ENCODE measurements around the gene NTF3.

The NTF3 gene

DNA sequence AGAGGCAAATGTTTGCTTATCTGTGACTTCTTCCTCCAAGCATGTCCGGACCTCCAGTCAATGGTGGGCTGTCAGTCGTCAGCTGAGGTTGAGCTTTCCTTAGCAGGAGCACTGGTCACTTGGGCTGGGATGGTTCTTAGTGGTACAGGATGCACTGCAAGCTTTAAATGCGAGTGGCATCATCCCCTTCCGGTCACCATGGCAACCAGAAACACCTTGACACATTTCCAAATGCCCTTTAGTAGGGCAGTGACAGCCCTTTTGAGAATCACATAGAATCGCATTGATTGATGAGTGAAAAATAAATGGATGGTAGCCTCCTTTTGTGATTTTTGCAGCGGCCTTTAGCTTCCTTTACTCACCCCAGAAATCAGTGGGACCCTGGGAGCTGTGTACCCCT, 24.1 kb downstream of the NTF3 start:
- in situ Hi-C loops (cut with MboI; ENCODE audit: low sequenced_read_pairs), result no loop called here

DNA sequence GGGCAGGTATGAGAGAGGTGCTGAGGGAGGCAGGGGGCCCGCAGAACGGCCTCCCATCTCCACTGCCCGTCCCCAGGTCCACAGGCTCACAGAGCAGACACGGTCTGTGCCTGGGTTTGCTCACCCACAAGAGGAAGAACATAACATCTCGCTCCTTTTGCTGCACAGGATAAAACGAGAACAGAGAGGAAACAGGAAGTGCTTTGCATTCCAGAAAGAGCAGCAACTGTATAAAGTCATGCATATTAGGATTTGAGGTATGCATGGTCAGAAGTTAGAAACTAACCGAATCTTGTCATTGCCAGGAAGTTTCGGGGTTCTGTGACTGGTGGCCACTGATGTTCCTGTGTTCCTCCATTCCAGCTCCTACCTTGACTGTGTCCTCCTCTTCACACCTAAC, 25.0 kb downstream of the NTF3 start:
- in situ Hi-C loops (cut with MboI; ENCODE audit: low sequenced_read_pairs), result no loop called here

DNA sequence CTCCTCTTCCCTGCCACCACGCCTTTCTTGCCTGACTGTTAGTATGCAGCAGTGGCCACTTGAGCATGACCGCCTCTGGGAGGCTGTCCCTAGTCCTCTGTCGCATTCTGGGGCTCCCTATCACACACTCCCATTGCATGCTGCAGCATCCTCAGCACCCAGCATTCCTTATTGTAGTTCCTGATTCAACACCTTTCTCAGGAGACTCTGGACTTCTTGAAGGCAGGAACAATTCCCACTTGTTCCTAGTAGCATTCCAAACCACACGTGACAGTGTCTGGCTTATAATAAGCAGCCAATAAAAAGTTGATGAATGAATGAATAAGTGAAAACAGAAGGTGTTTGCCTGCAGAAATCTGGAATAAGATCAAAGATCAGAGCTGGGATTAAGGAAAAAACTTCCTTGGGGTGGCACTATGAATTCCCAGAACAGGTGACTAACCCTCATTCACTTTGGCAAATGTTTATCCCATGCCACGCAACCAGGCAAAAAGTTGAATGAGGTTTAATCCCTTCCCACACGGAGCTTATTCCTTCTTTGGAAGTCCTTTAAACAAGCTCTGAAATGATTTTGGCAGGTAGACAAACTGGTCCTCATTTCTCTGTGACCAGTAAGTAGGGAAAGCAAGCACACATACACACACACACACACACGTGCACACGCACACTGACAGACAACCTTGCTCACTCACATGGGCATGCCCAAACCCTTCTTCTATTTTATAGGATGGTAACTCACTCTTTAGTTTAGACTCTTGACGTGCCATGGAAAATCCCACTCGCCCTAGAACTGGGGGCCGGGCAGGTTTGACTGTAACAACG, 26.5 kb downstream of the NTF3 start:
- in situ Hi-C loops (cut with MboI; ENCODE audit: low sequenced_read_pairs), result no loop called here

DNA sequence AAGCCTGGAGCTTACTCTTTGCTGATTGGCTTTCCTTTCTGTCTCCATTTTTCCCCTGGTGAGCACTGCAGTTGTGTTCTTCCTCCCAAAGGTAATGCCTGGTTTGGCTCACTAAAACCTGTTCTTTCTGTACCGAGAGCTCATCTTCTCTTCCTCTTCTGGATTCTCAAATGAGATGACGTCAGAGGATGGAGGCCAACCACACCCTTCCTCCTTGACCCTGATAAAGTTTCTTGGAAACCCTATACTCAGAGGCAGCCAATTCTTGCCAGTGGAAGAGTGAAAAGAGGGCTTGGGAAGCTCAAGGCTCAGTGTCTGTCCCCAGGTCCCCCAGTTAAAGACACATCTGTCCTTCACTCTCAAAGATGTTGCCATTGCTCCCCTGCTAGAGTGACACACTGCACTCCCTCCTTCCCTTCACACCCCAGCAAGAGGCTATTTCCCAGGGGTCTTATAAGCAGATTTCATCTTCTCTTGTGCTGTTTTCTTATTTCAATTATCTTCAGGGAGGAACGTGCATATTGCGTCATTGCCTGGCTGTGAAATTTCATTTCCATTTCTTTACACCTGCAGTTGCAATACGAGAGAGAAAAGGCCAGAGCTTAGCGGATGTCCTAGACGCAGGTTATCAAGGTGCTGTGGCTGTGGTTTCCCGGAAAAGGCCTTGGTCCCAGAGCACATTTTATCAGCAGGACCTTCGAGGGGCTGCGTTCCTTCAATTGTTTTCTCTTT, 27.3 kb downstream of the NTF3 start:
- in situ Hi-C loops (cut with MboI; ENCODE audit: low sequenced_read_pairs), result no loop called here

DNA sequence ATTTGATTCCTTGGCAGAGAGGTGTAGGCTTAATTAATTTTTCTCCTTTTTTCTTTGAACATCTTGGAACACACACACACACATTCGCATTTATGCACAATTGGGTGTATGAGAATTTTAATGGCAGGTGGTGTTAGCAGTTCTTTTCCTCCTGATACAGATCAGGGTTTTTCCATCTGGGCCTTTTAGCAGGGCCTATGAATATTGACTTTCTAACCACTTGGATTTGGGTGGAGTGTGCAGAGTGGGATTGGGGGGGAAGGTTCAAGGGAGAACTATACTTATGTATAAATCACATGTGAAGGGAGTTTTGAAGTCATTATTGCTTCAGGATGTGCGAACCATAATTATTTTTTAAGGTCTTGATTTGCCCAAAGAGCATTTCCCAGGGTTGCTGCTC, 28.9 kb downstream of the NTF3 start:
- in situ Hi-C loops (cut with MboI; ENCODE audit: low sequenced_read_pairs), result no loop called here

DNA sequence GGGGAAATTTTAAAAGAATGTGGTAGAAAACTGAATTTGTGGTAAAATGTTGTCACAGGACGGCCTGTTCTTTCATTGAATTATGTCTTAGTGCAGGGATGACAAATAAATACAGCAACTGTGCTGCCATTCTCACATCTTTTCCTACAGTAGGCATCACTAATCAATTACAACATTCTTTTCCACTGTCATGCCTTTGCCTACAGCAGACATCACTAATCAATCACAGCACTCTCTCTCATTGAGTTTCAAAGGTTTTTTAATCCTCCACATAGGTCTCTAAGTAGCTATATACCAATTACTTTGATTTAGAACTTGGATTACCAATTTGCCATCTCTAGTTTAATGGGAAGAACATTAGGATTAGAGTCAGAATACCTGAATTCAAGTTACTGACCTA, 30.1 kb downstream of the NTF3 start:
- in situ Hi-C loops (cut with MboI; ENCODE audit: low sequenced_read_pairs), result no loop called here

DNA sequence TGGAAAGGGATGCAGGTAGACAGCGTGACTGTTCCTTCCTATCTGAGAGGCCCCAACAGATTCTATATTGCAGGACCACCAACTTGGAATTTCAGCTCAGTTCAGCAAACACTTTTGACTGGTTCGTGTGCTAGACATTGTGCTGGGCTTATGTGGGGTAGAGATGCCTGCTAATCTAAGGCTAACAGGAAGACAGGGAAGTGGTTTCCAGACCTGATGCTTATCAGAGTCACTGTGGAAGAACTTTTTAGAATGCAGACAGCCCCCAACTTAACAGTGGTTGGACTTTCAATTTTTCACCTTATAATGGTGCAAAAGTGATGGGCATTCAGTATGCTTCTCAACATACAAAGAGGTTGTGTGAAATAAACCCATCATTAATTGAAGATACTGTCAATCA, 32.2 kb downstream of the NTF3 start:
- in situ Hi-C loops (cut with MboI; ENCODE audit: low sequenced_read_pairs), result no loop called here

DNA sequence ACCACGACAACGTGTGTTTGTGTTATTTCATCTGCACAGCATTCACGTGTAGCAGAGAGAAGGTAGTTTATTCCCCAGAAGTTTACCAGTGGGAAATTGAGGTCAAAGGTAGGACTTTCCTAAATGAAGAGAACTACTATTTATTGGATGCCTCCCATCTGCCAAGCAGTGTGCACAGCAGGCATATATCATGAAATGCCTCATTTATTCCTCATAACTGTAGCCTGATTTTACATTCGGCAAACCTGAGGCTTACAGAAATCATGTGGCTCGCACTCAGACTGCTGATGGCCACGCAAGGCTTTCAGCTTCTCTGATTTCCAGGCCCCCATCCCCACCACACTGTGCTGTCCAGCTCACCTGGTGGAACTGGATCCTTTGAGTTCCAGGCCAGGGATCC, 33.5 kb downstream of the NTF3 start:
- in situ Hi-C loops (cut with MboI; ENCODE audit: low sequenced_read_pairs), result no loop called here

DNA sequence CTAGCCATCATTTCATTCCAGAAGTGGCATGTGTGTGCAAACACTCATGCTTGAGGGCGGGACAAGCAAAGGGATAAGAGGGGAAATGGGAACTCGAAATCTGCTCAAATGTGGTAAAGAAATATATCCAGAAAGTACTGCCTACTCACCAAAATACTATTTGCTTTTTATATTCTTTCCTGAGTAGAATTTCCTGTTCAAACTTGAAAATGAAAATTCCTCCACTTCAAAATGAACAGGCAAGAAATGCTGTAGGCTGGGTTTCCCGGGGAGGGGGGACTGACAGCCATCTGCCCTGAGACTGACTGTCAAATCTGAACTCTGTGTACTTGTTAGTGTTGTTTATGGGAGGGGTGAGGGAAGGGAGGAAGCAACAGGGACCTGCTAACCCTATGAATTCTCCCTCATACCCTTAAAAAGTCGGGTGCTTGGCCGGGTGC, 34.6 kb downstream of the NTF3 start:
- in situ Hi-C loops (cut with MboI; ENCODE audit: low sequenced_read_pairs), result no loop called here

DNA sequence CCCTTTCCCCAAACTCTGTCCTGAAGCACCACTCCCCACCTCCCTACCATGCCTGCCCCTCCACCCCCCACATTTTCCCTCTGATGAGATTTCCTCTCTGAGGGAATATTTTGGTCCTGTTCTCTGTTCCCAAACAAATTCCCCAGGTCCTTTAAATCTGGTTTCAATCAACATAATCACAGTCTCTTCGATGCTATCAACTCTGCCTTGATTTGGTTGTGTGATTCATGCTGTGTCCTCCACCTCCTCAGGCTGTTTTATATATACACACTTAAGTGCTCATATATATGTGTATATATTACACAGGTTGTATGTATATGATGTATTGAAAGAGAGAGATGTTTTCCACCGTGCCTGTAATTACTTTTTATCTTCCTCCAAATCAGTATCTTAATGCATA, 36.0 kb downstream of the NTF3 start:
- in situ Hi-C loops (cut with MboI; ENCODE audit: low sequenced_read_pairs), result no loop called here

DNA sequence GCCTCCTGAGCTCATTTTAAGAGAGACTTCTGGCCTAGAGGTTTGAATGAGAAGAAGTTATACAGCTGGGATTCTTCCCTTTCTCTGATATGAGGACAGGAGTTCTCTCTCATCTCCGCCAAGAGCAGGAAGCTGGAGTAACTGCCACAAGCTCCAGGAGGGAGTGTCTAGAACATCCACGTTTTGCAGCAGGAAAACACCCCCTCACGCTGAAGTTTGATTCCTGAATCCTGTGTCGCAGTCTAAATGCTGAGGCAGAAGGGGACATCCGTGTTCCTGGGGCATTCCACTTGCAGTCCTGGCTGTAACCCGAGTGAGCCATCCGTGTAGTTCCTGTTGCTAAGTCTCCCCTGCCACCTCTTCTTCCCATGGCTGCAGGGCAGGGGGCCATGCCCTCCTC, 38.3 kb downstream of the NTF3 start:
- in situ Hi-C loops (cut with MboI; ENCODE audit: low sequenced_read_pairs), result no loop called here

DNA sequence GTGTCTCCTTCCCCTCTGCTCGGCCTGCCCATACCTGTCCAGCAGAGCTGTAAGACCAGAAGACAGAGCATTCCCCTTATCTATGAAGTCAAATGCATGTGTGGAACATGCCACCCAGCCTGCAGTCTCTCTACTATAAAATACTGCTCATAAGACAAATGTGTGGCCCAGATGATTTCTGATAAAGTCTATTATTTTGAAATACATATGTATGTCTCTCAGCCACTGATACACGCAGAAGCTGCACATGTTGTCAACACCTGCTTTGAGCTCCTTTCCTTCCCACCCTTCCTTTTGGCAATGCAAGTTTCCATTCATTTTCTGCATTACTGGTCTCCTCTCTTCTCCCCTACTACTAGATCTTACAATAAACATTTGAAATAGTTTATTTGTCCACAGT, 38.8 kb downstream of the NTF3 start:
- in situ Hi-C loops (cut with MboI; ENCODE audit: low sequenced_read_pairs), result no loop called here

DNA sequence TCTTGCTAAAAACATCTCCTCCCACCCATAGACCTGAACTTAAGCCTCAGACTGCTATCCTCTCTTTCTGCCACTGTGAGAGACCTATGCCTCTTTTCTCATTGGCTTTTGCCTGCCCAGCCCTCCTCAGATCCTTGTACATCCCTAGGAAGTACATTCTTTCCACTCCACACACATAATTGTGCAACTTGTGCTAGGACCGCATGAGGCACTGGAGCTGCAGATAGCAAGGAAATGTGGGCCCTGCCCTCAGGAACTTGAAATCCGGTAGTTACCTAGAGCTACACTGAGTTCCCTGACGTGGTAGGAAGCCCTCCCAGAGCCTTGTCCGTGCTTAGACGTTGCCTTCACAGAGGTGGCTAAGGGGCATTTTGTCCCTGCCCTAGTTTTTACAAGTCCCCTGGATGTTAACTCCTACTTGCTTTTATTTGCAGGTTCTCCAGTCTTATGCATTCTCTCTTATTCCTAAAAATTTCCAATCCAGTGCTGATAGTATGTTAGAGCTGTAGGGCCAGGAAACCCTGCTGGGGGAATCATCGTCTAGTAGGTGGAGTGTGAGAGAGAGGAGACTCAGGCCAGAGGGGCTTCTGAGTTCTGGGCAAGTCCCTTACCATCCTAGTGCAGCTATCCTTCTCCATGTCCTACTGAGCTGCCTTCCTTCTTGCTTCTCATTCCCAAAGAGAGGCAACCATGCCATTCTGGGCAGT, 41.3 kb downstream of the NTF3 start:
- in situ Hi-C loops (cut with MboI; ENCODE audit: low sequenced_read_pairs), result no loop called here

DNA sequence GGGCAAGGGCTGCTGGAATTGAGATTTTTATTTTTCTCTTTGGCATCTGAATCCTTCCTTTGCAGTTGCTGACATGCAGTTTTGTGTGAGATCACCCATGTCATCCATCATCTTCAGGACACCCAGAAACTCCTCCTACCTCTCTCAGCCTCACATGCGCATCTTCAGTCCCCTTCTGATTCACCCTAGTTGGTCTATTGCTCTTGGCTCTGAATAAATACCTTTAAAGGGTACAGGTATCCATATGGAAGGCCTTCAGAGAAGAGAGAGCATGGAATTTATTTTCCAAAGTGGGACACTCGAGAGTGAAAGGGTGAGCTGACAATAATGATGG, 41.8 kb downstream of the NTF3 start:
- in situ Hi-C loops (cut with MboI; ENCODE audit: low sequenced_read_pairs), result no loop called here

DNA sequence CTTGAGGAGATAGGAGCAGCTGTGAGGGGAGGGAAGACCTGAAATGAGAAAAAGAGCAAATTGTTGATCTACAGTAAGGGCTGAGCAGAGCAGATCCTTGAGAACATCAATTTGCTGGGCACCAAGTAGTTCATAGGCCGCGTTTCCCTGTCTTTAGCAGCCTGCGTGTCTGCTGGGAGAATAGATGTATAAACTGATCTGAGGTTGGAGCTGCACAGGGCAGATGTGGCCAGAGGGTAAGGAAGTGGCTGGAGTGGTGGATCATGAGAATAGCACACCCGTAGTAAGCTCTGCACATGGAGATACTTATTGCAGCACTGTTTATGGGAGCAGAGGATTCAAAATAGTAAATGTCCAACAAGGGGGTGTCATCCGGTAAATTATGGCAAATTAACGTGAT, 44.4 kb downstream of the NTF3 start:
- in situ Hi-C loops (cut with MboI; ENCODE audit: low sequenced_read_pairs), result no loop called here

DNA sequence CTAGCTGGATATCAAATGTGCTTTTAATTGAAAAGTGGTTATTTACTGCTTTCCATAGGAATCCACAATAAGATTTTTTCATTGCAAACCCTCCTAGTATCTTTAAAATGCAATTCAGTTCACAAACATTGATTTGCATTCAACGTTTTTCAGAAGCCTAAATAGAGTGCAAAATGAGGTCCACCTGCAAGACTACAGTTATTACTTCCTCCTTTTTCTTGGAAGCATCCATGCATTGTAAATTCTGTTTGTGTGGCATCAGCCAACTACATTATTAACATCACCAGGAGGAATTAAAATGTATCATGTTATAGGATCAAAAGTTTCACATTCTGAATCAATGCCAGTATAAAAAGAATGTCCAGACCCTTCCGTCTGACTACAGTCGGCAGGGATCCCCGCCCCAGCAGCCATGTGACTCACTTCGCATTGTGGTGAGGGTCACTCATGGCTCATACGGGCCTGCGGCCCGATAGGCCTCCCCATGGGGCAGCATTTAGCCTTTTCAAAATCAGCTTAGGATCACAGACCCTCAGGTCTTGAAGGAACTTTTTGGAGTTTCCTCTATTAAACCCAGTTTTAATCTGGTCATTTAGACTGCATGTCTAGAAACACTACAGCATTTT, 46.3 kb downstream of the NTF3 start:
- in situ Hi-C loops (cut with MboI; ENCODE audit: low sequenced_read_pairs), result no loop called here

DNA sequence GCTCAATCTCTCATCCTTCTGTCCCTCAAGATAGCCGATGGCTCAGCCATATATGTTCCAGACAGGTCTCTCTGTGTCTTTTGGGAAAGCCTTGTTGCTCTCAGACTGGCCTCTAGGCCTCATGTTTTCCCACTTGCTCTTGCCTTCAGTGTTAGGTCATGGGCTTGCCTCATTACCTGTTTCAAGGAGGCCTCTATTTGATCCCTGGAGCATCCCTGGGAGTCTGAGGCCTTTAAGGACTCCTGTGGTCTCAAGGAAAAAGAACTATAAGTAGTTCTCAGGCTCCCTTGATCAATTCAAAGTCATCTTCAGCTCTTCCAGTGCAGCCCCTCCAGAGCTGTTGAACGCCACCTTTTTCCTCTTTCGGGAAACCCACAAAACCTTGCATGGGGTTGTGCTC, 47.9 kb downstream of the NTF3 start:
- in situ Hi-C loops (cut with MboI; ENCODE audit: low sequenced_read_pairs), result no loop called here

DNA sequence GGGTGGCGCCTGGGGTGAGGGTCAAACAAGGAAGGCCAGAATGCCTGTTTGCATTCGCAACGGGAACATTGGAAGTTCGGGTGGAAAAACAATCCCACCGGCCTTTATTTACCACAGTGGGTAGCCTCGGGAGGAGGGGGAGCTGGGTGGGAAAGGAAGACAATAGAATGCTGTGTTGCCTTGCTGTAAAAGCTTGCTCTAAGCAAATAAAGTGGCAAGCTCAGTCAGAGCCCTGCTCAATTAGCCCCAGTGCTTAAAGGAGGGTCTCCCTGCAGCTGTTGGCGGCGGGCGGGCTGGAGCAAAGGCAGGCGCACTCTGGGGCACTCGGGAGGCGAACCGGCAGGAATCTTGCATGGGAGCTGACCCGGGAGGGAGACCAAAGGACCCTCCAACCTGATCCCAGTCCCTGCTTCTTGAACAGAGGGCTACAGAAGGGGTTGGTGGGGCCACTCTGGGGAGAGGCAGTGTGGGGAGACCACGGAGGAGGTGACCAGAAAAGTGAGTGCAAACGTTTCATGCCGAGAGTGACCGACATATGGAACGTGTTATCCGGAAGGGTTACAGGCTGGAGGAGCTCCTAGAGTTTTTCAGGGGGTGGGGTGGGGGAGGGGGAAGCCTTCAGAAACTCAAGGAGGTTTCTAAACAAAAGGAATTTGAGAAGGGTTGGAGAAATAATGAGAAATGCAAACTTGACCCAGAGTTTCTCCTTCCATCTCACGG, 48.5 kb downstream of the NTF3 start:
- in situ Hi-C loops (cut with MboI; ENCODE audit: low sequenced_read_pairs), result no loop called here

DNA sequence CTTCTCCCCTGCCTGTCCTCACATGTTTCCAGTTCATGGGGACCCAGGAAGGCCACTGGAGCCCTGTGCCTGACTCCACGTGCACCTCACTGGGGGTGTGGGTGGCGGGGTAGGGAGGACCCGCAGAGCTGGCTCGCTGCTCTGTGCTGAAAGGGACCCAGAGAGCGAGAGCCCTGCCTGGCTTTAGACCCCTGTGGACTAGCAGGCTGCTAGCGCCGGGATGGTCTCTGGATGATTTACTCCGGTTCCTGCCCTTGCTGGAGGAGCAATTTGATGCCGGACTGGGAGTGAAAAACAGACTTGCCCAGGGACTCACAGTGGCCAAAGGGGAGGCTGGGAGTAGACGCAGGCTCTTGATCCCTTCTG, 49.0 kb downstream of the NTF3 start:
- in situ Hi-C loops (cut with MboI; ENCODE audit: low sequenced_read_pairs), result no loop called here

DNA sequence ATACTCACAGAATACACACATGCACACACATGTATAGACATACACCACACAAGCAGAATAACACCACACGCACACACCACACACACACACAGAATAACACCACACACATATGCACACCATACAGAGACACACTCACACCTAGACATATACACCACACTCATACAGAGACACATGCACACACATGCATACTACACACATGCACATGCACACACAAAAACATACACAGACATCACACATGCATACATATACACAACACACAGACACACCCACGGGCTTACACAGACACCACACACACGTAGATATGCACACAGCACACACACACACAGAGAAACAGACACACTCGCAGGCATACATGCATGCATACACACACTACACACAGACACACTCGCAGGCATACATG, 49.7 kb downstream of the NTF3 start:
- in situ Hi-C loops (cut with MboI; ENCODE audit: low sequenced_read_pairs), result no loop called here

DNA sequence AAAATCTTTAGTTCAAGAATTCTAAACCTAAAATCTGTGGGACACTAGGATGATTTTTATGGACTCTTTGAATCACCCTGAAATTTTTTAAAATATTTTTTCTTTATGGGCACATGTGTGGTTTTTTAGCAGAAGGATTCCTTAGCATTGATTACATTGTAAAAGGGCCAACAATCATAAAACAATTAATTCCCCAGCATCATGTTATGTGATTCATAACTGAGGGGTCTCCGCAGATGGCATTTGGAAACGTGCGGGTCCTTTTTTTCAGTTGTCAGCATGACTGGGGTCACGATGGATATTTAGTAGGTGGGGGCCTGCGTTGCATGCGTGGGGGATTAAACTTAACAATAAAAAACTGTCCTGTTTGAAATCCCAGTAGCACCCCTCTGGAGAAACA, 52.5 kb downstream of the NTF3 start:
- in situ Hi-C loops (cut with MboI; ENCODE audit: low sequenced_read_pairs), result no loop called here

Data from HL-60/S4 (cell line).